ENCODE results near the gene DENND5B. TPM values are rescaled to one million over a fixed set of nuclear protein-coding genes. Genes with fewer than 3 reads are reported as not detected.

Gene DENND5B
- total RNA-seq, 1 donor = 18.8 TPM

DNA sequence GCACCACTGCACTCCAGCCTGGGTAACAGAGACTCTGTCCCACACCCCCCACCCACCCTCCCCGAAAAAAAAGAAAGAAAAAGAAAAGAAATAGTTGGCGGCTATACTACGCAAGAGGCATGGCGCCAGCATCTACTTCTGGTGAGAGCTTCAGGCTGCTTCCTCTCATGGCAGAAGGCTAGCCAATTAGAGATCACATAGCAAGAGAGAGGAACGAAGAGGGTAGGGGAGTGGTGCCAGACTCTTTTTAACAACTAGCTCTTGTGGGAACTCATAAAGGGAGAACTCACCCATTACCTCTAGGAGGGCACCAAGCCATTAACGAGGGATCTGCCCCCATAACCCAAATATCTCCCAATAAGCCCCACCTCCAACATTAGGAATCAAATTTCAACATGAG is 6.2 kb downstream of the DENND5B start:
- DNase-seq (ENCODE audit: insufficient read length, low spot score, missing footprints) = no peak
- Histone ChIP-seq H3K36me3 (ENCODE audit: insufficient read depth, low read length) (peaks cover 3% of the 10 kb centered on the region), H3K27me3 (ENCODE audit: insufficient read depth, low read length) (no peaks in the 10 kb centered on the region), H3K4me1 (ENCODE audit: insufficient read depth, low read length) (peaks cover 31% of the 10 kb centered on the region), H3K4me3 (ENCODE audit: insufficient read depth, low read length) (no peak overlapping the region), H2AFZ (ENCODE audit: low read length) (peak overlapping the region; percentile 23), H3K79me2 (ENCODE audit: insufficient read depth, low read length) (peaks cover 88% of the 10 kb centered on the region), H4K20me1 (ENCODE audit: insufficient read depth, low read length) (peaks cover 3% of the 10 kb centered on the region), H3K27ac (ENCODE audit: low read depth, low read length) (peak overlapping the region; percentile 40), H3K9me3 (ENCODE audit: low read depth, low read length) (no peaks in the 10 kb centered on the region), H3K4me2 (ENCODE audit: insufficient read depth, low read length) (peak overlapping the region; percentile 53)
- TF ChIP-seq, protein P1, sequence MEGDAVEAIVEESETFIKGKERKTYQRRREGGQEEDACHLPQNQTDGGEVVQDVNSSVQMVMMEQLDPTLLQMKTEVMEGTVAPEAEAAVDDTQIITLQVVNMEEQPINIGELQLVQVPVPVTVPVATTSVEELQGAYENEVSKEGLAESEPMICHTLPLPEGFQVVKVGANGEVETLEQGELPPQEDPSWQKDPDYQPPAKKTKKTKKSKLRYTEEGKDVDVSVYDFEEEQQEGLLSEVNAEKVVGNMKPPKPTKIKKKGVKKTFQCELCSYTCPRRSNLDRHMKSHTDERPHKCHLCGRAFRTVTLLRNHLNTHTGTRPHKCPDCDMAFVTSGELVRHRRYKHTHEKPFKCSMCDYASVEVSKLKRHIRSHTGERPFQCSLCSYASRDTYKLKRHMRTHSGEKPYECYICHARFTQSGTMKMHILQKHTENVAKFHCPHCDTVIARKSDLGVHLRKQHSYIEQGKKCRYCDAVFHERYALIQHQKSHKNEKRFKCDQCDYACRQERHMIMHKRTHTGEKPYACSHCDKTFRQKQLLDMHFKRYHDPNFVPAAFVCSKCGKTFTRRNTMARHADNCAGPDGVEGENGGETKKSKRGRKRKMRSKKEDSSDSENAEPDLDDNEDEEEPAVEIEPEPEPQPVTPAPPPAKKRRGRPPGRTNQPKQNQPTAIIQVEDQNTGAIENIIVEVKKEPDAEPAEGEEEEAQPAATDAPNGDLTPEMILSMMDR (IDR thresholded peaks at IDR 0.05; ENCODE audit: extremely low read depth, low read depth, low read length) = no peak

DNA sequence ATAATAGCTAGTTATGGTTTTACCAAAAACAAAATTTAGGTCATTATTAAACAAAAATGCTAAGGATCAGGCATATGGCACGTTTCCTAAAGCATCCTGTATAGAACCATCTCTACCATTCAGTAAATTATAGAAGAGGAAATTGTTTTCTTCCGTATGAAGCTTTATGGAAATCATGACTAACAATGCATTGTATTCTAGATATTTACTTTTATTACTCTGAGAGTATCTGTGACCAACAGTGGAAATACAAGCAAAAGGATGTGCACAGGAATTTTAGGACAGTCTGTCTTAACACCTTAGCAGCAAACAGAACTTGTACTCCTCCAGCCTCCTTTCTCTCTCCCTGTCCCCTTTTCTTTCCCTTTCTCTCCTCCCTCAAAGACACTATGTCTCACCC is 7.1 kb downstream of the DENND5B start:
- no peak overlapping the region for H3K27ac ChIP-seq (ENCODE audit: low read depth, low read length)
- H3K27me3 ChIP-seq (ENCODE audit: insufficient read depth, low read length) = no peaks in the 10 kb centered on the region
- TF ChIP-seq, protein P1 (IDR thresholded peaks at IDR 0.05; ENCODE audit: extremely low read depth, low read depth, low read length) = no peak
- peaks cover 3% of the 10 kb centered on the region for H4K20me1 ChIP-seq (ENCODE audit: insufficient read depth, low read length)
- H2AFZ ChIP-seq (ENCODE audit: low read length) = no peak overlapping the region
- no peak for DNase-seq (ENCODE audit: insufficient read length, low spot score, missing footprints)
- no peaks in the 10 kb centered on the region for H3K9me3 ChIP-seq (ENCODE audit: low read depth, low read length)
- peaks cover 3% of the 10 kb centered on the region for H3K36me3 ChIP-seq (ENCODE audit: insufficient read depth, low read length)
- no peak overlapping the region for H3K4me3 ChIP-seq (ENCODE audit: insufficient read depth, low read length)
- peaks cover 25% of the 10 kb centered on the region for H3K4me1 ChIP-seq (ENCODE audit: insufficient read depth, low read length)
- H3K79me2 ChIP-seq (ENCODE audit: insufficient read depth, low read length) = peaks cover 83% of the 10 kb centered on the region
- H3K4me2 ChIP-seq (ENCODE audit: insufficient read depth, low read length) = no peak overlapping the region

DNA sequence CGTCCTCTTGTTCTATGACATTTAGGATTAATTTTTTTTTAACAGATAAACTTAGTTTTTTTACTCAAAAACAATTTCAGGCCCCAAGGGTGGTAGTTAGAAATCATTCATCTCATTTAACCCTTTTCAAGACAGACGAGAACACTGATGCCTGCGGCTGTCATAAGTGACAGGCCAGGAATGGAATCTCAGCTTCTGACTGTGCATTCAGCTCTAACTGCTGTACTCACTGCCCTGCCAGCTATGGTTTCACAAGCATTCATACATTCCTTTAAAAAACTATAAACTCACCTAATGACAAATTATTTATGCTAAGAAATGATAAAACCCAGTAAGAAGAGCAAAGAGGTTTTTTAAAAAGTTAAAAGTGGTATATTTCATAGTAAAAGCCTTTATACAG is 8.8 kb downstream of the DENND5B start:
- peak overlapping the region; percentile 17 for H3K4me2 ChIP-seq (ENCODE audit: insufficient read depth, low read length)
- H3K4me3 ChIP-seq (ENCODE audit: insufficient read depth, low read length) = no peak overlapping the region
- no peak overlapping the region for H2AFZ ChIP-seq (ENCODE audit: low read length)
- peak; percentile 73 for DNase-seq (ENCODE audit: insufficient read length, low spot score, missing footprints)
- H3K27me3 ChIP-seq (ENCODE audit: insufficient read depth, low read length) = no peaks in the 10 kb centered on the region
- no peaks in the 10 kb centered on the region for H3K36me3 ChIP-seq (ENCODE audit: insufficient read depth, low read length)
- H3K9me3 ChIP-seq (ENCODE audit: low read depth, low read length) = no peaks in the 10 kb centered on the region
- TF ChIP-seq, protein P1 (IDR thresholded peaks at IDR 0.05; ENCODE audit: extremely low read depth, low read depth, low read length) = no peak
- H3K4me1 ChIP-seq (ENCODE audit: insufficient read depth, low read length) = peaks cover 25% of the 10 kb centered on the region
- H3K27ac ChIP-seq (ENCODE audit: low read depth, low read length) = peak overlapping the region; percentile 21
- peaks cover 79% of the 10 kb centered on the region for H3K79me2 ChIP-seq (ENCODE audit: insufficient read depth, low read length)
- no peaks in the 10 kb centered on the region for H4K20me1 ChIP-seq (ENCODE audit: insufficient read depth, low read length)

DNA sequence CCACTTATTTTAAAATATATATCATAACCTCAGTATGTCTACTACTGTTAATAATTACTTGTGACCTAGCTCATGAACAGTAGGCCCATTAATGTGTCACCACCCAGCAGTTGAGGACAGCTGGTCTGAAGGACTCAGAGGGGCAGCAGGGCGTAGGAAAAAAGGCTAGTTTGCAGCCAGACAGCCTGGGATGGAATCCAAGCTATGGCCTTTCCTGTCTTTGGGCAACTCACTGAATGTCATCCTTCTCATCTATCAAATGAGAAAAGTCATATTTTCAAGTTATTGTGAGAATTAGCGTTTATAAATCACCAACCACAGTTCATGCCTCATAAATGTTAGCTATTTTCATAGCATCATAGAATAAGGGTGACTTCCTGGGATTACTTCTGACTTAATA is 12.3 kb downstream of the DENND5B start:
- H3K9me3 ChIP-seq (ENCODE audit: low read depth, low read length) = no peaks in the 10 kb centered on the region
- no peaks in the 10 kb centered on the region for H3K27me3 ChIP-seq (ENCODE audit: insufficient read depth, low read length)
- no peaks in the 10 kb centered on the region for H3K36me3 ChIP-seq (ENCODE audit: insufficient read depth, low read length)
- no peak for DNase-seq (ENCODE audit: insufficient read length, low spot score, missing footprints)
- H3K4me3 ChIP-seq (ENCODE audit: insufficient read depth, low read length) = no peak overlapping the region
- peaks cover 68% of the 10 kb centered on the region for H3K79me2 ChIP-seq (ENCODE audit: insufficient read depth, low read length)
- peaks cover 22% of the 10 kb centered on the region for H3K4me1 ChIP-seq (ENCODE audit: insufficient read depth, low read length)
- H3K27ac ChIP-seq (ENCODE audit: low read depth, low read length) = peak overlapping the region; percentile 4
- H4K20me1 ChIP-seq (ENCODE audit: insufficient read depth, low read length) = no peaks in the 10 kb centered on the region
- TF ChIP-seq, protein P1 (IDR thresholded peaks at IDR 0.05; ENCODE audit: extremely low read depth, low read depth, low read length) = no peak
- H3K4me2 ChIP-seq (ENCODE audit: insufficient read depth, low read length) = no peak overlapping the region
- no peak overlapping the region for H2AFZ ChIP-seq (ENCODE audit: low read length)
